ENCODE data around the gene OR4M1. TPM values are rescaled to one million over a fixed set of nuclear protein-coding genes. Genes with fewer than 3 reads are reported as not detected.

OR4M1 gene
- polyA plus RNA-seq, 3 donors = not detected

DNA sequence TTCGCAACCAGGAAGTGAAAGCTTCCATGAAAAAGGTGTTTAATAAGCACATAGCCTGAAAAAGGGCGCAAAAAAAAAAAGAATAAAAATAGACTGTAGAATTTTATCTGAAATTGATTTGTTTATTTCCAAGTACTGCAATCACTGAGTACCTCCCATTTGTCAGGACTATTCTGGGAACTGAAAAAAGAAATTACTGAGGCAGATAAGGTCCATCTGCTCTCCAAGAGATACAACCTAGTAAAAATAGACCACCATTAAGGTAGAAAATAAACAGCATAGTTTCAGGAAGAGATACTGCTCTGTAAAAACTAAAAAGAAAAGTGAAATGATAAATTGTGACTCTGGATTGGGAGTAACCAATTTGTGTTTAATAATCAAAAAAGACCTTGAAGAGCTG lies 55.0 kb downstream of the OR4M1 start:
- Mint-ChIP-seq H3K9me3 (peaks cover 0 to 4% (median 0%) of the 10 kb centered on the region in 7 donors), H3K27ac (no peak overlapping the region), H3K27me3 (ENCODE audit: low read depth in 3 of 3) (no peaks in the 10 kb centered on the region), H3K4me3 (no peak overlapping the region), H3K4me1 (no peaks in the 10 kb centered on the region), H3K36me3 (no peaks in the 10 kb centered on the region)
- H3K4me2 ChIP-seq (replicated peaks; ENCODE audit: extremely low read depth, low read length, poor library complexity, severe bottlenecking) = no peak overlapping the region
- H3K9ac ChIP-seq (ENCODE audit: insufficient read depth, low read length, poor library complexity, severe bottlenecking) = no peak overlapping the region
- H3K79me2 ChIP-seq (ENCODE audit: insufficient read depth, low read length) = no peaks in the 10 kb centered on the region
- no peak overlapping the region for H2AFZ ChIP-seq (ENCODE audit: insufficient read depth, low read depth, low read length, poor library complexity, severe bottlenecking)
- DNase-seq = no peak
- H3K27me3 ChIP-seq (ENCODE audit: control insufficient read depth in 2 of 2, insufficient read depth in 2 of 2, low read length in 2 of 2) = no peaks in the 10 kb centered on the region
- intact Hi-C loops (cut with micrococcal nuclease) = no loop called here
- no peak overlapping the region for H3K27ac ChIP-seq (ENCODE audit: low read depth in 1 of 2, low read length in 2 of 2)
- TF ChIP-seq, protein P1, sequence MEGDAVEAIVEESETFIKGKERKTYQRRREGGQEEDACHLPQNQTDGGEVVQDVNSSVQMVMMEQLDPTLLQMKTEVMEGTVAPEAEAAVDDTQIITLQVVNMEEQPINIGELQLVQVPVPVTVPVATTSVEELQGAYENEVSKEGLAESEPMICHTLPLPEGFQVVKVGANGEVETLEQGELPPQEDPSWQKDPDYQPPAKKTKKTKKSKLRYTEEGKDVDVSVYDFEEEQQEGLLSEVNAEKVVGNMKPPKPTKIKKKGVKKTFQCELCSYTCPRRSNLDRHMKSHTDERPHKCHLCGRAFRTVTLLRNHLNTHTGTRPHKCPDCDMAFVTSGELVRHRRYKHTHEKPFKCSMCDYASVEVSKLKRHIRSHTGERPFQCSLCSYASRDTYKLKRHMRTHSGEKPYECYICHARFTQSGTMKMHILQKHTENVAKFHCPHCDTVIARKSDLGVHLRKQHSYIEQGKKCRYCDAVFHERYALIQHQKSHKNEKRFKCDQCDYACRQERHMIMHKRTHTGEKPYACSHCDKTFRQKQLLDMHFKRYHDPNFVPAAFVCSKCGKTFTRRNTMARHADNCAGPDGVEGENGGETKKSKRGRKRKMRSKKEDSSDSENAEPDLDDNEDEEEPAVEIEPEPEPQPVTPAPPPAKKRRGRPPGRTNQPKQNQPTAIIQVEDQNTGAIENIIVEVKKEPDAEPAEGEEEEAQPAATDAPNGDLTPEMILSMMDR (IDR thresholded peaks at IDR 0.05) = no peak
- H3K4me1 ChIP-seq (ENCODE audit: control insufficient read depth in 1 of 2, insufficient read depth in 2 of 2, low read length in 2 of 2) = no peaks in the 10 kb centered on the region
- H3K4me3 ChIP-seq (replicated peaks in 1 of 3; ENCODE audit: low read depth in 2 of 3, low read length in 3 of 3) = no peak overlapping the region
- H3K9me3 ChIP-seq (replicated peaks in 1 of 2; ENCODE audit: control insufficient read depth in 1 of 2, insufficient read depth in 1 of 2, low read length in 2 of 2) = peaks cover 0 to 5% of the 10 kb centered on the region in 2 donors
- H3K36me3 ChIP-seq (replicated peaks in 1 of 2; ENCODE audit: control insufficient read depth in 1 of 2, insufficient read depth in 2 of 2, low read length in 2 of 2) = no peaks in the 10 kb centered on the region
- WGBS (ENCODE audit: insufficient coverage) = 100% methylated on average over 1 of the region's 2 CpGs
- no peaks in the 10 kb centered on the region for H4K20me1 ChIP-seq (ENCODE audit: insufficient read depth, low read length)

Other genes with a start within 250 kb of the OR4M1 start
- gene OR11H2, start 59.6 kb upstream of the OR4M1 start, polyA plus RNA-seq = not detected
- not detected for gene OR4Q3, start 29.9 kb upstream of the OR4M1 start, polyA plus RNA-seq
- gene OR4N2, start 30.3 kb downstream of the OR4M1 start, polyA plus RNA-seq = not detected
- gene OR4K2, start 101.6 kb downstream of the OR4M1 start, polyA plus RNA-seq = not detected
- gene OR4K5, start 147.1 kb downstream of the OR4M1 start, polyA plus RNA-seq = not detected
- not detected for gene OR4K1, start 157.4 kb downstream of the OR4M1 start, polyA plus RNA-seq
- gene OR4K15, start 202.1 kb downstream of the OR4M1 start, polyA plus RNA-seq = not detected
- not detected for gene OR4Q2, start 228.7 kb downstream of the OR4M1 start, polyA plus RNA-seq
- not detected for gene OR4K14, start 245.8 kb downstream of the OR4M1 start, polyA plus RNA-seq